Mononuclear cell (primary cell): ENCODE results near the gene CACNA1C. TPM values are rescaled to one million over a fixed set of nuclear protein-coding genes. Genes with fewer than 3 reads are reported as not detected.

Experiments
- H3K27me3 ChIP-seq: 2 replicates; pipeline ENCODE4 v1.6.0; 2011; ENCODE audit warnings: low read length, control low read depth; ENCODE audit not compliant: insufficient read depth
- H3K4me1 ChIP-seq: 2 replicates; pipeline ENCODE4 v1.5.1; 2011; ENCODE audit warnings: mild to moderate bottlenecking, low read length, control low read depth; ENCODE audit not compliant: insufficient read depth
- H3K4me3 ChIP-seq: 2 replicates; pipeline ENCODE4 v1.5.1; 2011; ENCODE audit warnings: mild to moderate bottlenecking, low read length, moderate library complexity
- H3K9me3 ChIP-seq: 2 replicates; pipeline ENCODE4 v1.5.1; 2011; ENCODE audit warnings: low read depth, mild to moderate bottlenecking, control low read depth, low read length
- total RNA-seq: library from RNA; depleted of rRNA; stranded (reverse); fragments of >200 nt; gene quantifications from one replicate; pipeline ENCODE4 v1.2.3, GENCODE V29; 2012

CACNA1C gene
- total RNA-seq, 1 donor = 0.10 TPM

DNA sequence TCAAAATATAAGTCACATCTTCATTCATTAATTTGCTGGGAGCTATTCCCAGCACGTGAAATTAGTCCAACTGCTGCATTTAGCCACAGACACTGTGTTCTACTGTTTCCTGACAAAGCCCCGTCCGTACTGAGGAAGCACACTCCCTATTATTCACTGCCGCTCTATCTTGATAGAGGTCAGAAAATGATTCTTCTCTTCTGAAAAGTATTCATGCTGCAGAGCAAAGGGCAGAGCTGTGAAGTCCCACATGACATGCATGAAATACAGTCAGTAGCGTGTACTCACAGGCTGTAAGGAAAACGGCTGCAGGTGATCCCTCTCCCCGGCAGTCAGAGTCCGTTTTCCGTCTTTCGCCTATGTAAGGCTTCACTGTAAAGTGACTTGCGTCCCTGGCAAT, 439.4 kb downstream of the CACNA1C start:
- Histone ChIP-seq H3K4me1 (peaks cover 13% of the 10 kb centered on the region), H3K9me3 (no peaks in the 10 kb centered on the region), H3K27me3 (no peaks in the 10 kb centered on the region), H3K4me3 (no peak overlapping the region)

DNA sequence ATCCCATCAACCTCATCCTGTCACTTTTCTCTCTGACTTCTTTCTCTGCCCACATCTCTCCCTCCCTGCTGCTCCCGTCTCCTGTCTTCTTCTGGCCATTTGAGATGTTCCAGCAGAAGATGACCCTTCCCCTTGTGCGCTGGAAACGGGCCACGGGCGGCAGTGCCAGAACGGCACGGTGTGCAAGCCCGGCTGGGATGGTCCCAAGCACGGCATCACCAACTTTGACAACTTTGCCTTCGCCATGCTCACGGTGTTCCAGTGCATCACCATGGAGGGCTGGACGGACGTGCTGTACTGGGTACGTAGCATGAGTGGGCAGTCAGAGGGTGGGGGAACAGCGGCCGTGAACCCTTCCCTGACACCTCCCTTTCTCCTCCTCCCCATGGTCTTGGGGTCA, 440.3 kb downstream of the CACNA1C start:
- H3K4me3 ChIP-seq = no peak overlapping the region
- H3K4me1 ChIP-seq = peaks cover 13% of the 10 kb centered on the region
- H3K27me3 ChIP-seq = no peaks in the 10 kb centered on the region
- no peaks in the 10 kb centered on the region for H3K9me3 ChIP-seq

DNA sequence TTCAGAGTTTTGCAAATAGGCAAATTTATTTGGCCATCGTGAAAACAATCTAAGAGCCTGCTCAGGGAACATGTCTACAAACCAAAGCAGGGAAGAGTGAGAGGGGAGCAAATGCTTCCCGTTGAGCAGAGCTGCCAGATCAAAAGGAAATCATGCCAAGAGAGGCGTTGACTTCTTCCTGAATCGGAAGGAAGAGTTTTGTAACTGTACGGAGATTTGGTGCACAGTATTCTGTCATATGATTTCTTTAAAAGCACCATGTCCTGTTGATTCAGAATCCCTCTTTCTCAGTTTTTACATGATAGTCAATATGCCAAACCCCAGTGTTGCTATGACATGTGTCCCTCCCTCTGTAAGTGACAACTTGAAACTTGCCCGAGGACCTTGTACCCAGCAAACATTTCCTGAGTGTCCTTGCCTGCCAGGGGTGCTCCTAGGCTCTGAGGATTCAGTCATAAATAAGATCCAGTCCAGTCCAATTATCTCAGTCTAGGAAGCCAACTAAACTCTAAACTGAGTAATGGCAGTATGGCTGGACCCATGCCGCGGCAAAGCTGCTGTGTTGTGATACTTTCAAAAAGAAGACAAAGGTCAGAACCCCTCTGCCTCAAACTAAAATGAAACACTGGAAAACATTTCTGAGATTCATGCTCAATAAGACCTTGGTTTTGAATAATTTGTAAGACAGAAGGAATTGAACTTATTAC, 441.9 kb downstream of the CACNA1C start:
- H3K4me1 ChIP-seq = peaks cover 13% of the 10 kb centered on the region
- no peak overlapping the region for H3K4me3 ChIP-seq
- H3K9me3 ChIP-seq = no peaks in the 10 kb centered on the region
- H3K27me3 ChIP-seq = no peaks in the 10 kb centered on the region

DNA sequence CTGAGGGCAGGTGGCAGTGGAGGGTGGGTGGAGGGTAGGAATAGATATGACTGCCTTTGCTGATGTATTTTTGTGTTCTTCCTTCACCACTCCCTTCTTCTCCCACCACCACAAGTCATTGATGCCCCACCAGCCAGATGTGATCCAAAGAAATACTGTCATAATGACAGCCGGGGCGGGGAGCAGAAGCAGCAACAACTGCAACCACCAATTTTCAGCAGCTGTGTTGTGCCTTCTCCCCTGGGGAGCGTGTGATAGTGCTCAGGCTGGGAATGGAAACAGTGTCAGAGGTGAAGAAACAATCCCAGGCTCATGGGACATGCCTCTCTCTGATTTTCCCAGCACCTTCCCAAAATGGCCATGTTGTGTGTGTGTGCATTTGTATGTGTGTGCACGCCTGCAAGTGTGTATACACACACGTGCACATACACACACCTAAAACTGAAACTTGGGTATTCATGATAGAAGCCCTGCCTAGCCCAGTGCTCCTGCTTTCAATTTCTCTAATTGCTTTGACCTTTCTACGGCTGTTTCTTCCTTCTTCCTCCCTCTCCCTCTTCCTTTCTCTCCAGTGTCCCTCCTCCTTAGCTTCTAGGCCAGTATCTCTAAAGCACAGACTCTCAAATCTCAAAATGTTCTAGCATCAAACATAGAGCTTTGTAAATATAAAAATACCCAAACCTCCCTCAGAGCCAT, 442.8 kb downstream of the CACNA1C start:
- no peak overlapping the region for H3K4me3 ChIP-seq
- no peaks in the 10 kb centered on the region for H3K9me3 ChIP-seq
- no peaks in the 10 kb centered on the region for H3K27me3 ChIP-seq
- H3K4me1 ChIP-seq = peaks cover 20% of the 10 kb centered on the region

DNA sequence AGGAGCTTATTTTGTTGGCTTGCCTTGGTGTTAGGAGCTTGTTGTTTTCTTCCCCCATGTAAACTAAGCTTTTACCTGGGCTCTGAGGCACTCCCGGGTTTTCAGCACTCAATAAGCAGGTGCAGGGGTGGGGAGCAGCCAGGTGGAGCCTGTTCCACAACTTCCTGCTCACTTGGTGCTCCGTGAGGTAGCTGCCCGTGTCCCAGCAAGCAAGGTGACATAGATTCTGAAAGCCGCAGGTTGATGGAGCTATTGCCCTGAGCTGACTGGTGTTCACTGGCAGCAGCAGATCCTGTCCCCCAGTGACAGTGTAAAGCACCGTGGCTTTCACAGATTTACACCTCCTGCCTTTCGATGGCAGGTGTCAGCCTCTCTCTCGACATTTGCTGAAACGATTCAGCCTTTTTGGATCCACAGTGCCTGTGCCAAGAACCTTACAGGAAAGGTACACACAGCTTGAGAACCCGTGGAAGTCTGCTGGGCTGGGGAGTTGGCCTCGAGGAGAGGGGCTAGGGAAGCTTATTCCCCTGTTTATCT, 446.2 kb downstream of the CACNA1C start:
- no peaks in the 10 kb centered on the region for H3K27me3 ChIP-seq
- no peaks in the 10 kb centered on the region for H3K9me3 ChIP-seq
- peaks cover 34% of the 10 kb centered on the region for H3K4me1 ChIP-seq
- no peak overlapping the region for H3K4me3 ChIP-seq

DNA sequence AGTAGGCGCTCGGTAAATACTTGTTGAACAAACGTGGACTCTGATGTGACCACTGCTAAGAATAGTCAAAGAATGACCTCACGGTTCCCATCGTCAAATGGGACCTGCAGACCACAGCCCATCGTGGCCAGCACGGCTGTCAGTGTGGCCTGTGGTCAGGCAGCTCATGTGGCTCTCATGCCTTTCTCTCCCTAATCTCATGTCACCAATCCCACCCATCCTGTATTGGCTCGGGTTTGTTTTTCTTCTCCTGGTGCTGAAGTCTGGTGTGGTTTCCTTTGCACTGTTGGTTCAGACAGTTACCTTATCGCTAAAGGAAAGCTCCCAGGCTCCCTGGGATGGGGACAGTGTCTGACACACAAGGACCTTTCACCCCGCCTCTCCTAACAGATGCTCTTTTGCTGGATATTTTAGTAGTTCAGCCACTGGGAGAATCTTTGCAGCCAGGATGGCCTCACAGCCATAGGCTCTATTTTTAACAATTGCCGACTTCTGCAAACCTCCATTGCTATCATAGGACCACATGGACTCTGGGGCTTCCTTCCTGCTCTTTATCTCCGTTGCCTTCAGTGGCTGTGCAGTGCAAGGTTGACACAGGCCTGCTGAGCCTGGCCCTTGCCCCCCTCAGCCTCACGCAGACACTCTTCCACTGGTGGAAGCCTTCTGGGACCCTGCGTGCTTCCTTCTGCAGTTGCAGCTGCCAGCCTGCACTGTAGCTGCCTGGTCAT, 448.8 kb downstream of the CACNA1C start:
- H3K4me1 ChIP-seq = peaks cover 22% of the 10 kb centered on the region
- no peak overlapping the region for H3K4me3 ChIP-seq
- no peaks in the 10 kb centered on the region for H3K9me3 ChIP-seq
- H3K27me3 ChIP-seq = no peaks in the 10 kb centered on the region

DNA sequence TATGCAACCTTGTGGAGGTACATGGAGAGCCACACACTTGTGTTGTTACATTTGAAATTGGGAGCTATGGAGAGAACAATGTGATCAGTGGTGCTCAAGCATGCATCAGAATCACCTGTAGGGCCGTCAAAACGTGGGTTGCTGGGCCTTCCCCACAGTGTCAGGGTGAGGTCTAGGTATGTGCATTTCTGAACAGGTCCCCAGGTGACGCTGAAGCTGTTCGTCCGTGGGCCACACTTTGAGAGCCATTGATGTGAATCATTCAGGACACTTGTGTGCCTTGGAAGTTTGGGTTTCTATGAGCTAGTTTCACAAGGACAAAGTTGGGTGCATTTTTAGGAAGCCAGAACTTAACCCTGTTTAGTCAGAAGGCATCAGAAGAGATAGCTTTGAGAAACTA, 450.2 kb downstream of the CACNA1C start:
- Histone ChIP-seq H3K9me3 (no peaks in the 10 kb centered on the region), H3K4me1 (peaks cover 22% of the 10 kb centered on the region), H3K4me3 (no peak overlapping the region), H3K27me3 (no peaks in the 10 kb centered on the region)

DNA sequence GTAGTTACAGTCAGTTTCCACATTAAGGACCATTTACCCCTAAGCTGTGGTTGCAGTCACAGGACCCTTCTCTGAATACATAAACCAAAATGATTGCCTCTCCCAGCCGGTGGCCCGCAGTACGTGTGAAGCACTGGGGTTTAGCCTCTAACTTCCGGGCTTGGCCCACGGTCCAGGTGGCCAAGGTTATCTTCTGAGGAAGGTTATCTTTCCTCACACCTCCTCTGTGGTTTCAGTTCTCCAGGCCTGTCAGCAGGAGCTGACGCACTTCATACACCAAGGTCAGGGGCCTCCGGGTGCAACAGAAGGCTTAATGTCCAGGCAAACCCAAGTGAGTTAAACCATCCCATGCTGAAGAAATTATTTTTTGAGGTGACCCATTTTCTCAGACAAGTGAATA, 451.0 kb downstream of the CACNA1C start:
- Histone ChIP-seq H3K4me1 (peaks cover 22% of the 10 kb centered on the region), H3K4me3 (no peak overlapping the region), H3K9me3 (no peaks in the 10 kb centered on the region), H3K27me3 (no peaks in the 10 kb centered on the region)

DNA sequence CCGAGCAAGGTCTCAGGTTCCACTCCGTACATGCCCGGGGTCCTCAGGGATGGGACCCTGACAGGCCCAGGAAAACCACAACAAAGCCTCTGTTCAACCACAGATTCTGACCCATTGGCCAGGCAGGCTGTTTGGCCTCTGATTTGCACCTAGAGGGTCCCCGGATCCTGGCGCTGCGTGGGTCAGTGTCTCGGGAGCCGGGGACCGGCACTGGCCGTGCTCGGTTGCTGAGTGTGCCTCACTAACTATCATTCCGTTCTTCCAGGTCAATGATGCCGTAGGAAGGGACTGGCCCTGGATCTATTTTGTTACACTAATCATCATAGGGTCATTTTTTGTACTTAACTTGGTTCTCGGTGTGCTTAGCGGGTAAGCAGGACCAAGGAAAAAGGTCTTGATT, 451.8 kb downstream of the CACNA1C start:
- no peaks in the 10 kb centered on the region for H3K9me3 ChIP-seq
- H3K4me3 ChIP-seq = no peak overlapping the region
- peaks cover 22% of the 10 kb centered on the region for H3K4me1 ChIP-seq
- no peaks in the 10 kb centered on the region for H3K27me3 ChIP-seq

DNA sequence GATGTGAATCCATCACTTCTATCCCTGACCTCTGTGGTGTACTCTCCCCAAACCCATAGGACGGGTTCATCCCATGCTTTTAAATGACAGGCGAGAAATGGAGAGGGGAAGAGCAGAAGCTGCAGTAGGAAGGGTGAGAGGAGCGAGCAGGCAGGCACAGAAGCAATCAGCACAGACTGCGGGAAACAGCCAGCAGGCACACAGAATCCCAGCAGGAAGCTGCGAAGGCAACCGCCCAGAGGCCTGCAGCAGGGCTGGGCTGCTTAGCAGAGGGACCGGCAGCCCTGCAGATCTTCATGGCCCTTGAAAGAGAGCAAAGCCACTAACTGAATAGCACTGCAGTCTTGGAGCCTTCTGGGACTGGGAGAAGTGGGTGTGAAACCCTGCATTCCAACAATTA, 455.0 kb downstream of the CACNA1C start:
- Histone ChIP-seq H3K4me3 (no peak overlapping the region), H3K9me3 (no peaks in the 10 kb centered on the region), H3K4me1 (no peaks in the 10 kb centered on the region), H3K27me3 (no peaks in the 10 kb centered on the region)

DNA sequence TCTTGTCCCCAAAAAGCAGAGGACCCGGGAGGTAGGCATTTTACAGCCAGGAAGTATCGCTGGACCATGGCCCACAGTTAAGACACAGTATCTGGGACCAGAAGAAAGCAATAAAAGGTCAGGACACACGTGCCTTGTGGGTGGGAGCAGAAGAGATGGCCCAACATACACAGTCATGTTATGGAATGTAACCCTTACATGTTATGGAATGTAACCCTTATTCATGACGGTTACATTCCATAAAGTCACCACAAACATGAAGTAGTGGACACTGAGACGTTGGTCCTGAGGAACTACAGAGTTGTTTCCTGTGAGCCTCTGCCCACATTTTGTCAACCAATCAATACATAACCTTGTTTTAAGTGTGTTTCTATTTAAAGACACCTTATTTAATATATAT, 456.4 kb downstream of the CACNA1C start:
- Histone ChIP-seq H3K4me1 (no peaks in the 10 kb centered on the region), H3K4me3 (no peak overlapping the region), H3K9me3 (no peaks in the 10 kb centered on the region), H3K27me3 (no peaks in the 10 kb centered on the region)

DNA sequence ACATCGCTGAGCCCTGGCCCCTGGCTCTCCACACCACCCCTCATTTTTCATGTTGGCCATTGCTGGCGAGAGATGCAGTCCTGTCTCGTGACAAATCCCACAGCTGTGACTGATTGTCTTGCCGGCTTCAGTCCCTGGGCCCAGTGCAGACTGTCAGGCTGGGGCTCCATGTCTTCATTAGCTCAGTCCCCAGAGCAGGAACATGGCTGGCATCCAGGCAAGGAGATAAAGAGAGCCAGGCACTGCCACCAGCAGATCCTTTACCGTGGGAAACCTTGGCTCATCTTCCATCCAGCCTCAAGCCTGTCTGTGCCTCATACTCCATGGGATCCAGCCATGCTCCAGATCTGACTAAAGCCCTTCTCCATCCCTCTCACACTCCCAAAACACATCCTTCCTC, 457.3 kb downstream of the CACNA1C start:
- Histone ChIP-seq H3K4me1 (no peaks in the 10 kb centered on the region), H3K27me3 (no peaks in the 10 kb centered on the region), H3K9me3 (no peaks in the 10 kb centered on the region), H3K4me3 (no peak overlapping the region)

DNA sequence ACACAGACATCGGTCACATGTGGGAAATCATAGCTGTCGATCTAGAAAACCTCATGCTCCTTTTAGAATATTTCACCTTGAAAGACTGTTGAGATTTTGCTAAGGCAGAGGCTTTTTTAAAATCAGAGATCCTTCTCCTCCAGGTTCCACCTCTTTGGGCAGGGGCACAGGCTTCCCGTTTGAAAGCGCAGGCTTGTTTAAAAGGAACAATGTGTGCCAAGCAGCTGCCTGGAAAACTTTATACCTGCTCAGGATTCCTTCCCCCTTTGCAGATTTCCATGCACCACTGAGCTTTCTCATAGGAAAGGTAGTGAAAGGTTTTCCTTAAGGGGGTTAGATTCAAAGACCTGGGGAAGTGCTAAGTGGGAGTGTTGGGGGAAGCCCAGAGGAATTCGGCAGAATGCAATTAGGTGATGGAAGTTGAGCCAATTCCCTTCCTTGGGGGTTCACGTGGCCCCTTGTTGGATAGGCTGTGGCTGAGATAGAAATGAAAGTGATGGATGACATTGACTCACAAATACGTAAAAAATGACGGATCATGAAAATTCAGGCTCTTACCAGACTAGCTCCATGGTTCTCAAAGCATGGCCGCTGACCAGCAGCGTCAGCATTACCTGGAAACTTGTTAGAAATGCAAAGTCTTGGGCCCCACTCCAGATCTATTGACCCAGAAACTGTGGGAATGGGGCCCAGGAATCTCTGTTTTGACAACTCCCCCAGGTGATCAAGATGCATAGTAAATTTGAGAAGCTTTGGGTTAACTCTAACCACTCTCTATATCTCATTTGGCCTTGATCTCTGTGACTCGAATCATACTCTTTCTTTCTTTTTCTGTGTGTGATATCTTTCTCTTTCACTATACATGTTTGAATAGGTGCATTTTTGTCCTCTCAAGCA, 460.6 kb downstream of the CACNA1C start:
- no peak overlapping the region for H3K4me3 ChIP-seq

DNA sequence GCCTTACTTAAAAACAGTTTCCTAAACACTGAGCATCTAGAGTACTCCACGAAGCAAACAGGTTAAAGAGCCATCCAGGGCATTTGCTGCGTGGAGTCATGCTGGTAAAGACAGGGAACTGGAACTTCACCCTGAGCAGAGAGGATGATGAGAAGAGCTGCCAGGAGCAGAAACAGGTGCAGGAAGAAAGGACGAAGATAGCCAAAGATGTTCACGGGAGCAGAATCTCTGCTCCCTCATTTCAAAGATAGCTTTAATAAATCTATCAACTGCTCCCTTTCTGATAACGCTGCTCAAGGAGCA, 461.2 kb downstream of the CACNA1C start:
- H3K27me3 ChIP-seq = no peaks in the 10 kb centered on the region
- H3K9me3 ChIP-seq = no peaks in the 10 kb centered on the region
- H3K4me3 ChIP-seq = no peak overlapping the region
- no peaks in the 10 kb centered on the region for H3K4me1 ChIP-seq

More for the DNA sequence above, 460.6 kb downstream of the CACNA1C start:
- Histone ChIP-seq H3K9me3 (no peaks in the 10 kb centered on the region), H3K4me1 (no peaks in the 10 kb centered on the region), H3K27me3 (no peaks in the 10 kb centered on the region)
